Neural cell (in vitro differentiated cells): Measurements from ENCODE around the gene GCDH. TPM values are rescaled to one million over a fixed set of nuclear protein-coding genes. Genes with fewer than 3 reads are reported as not detected.

Experiments
- H2AFZ ChIP-seq: fragments of 200-600, 300-800 bp; sonication (generic), shearing (Covaris generic); 2 replicates; pipeline ENCODE4 v1.6.0; 2014; ENCODE audit warnings: low read depth, mild to moderate bottlenecking, antibody characterized with exemption, low read length, moderate library complexity
- H3F3A ChIP-seq: fragments of 200-600 bp; shearing (Covaris generic); 2 replicates; pipeline ENCODE4 v1.6.1; 2016; ENCODE audit warnings: mild to moderate bottlenecking, moderate library complexity, mixed read lengths, antibody characterized with exemption, low read length; ENCODE audit not compliant: insufficient read depth, poor library complexity, severe bottlenecking
- H3K27ac ChIP-seq: fragments of 200-600, 300-800 bp; sonication (generic), shearing (Covaris generic); 2 replicates; pipeline ENCODE4 v1.5.1; 2014; ENCODE audit warnings: mild to moderate bottlenecking, low read length, moderate library complexity
- H3K27me3 ChIP-seq: fragments of 300-800, 200-600 bp; sonication (generic), shearing (Covaris generic); 2 replicates; pipeline ENCODE4 v1.6.0; 2014; ENCODE audit warnings: mild to moderate bottlenecking, low read depth, low read length, moderate library complexity; ENCODE audit not compliant: insufficient read depth
- H3K36me3 ChIP-seq: fragments of 300-800, 200-600 bp; sonication (generic), shearing (Covaris generic); 2 replicates; pipeline ENCODE4 v1.5.1; 2014; ENCODE audit warnings: mild to moderate bottlenecking, antibody characterized with exemption, low read length, moderate library complexity; ENCODE audit not compliant: insufficient read depth
- H3K4me2 ChIP-seq: fragments of 300-800, 200-600 bp; sonication (generic), shearing (Covaris generic); 2 replicates; pipeline ENCODE4 v1.6.0; 2014; ENCODE audit warnings: mild to moderate bottlenecking, low read length
- H3K4me3 ChIP-seq: fragments of 300-800, 200-600 bp; sonication (generic), shearing (Covaris generic); 2 replicates; pipeline ENCODE4 v1.5.1; 2014; ENCODE audit warnings: mild to moderate bottlenecking, low read length, moderate library complexity
- H3K79me2 ChIP-seq: fragments of 200-600 bp; shearing (Covaris generic); replicated peaks from 2 replicates; pipeline ENCODE4 v1.6.0; 2014; ENCODE audit warnings: mild to moderate bottlenecking, low read length, moderate library complexity; ENCODE audit not compliant: insufficient read depth
- H3K9ac ChIP-seq: fragments of 300-800, 200-600 bp; sonication (generic), shearing (Covaris generic); 2 replicates; pipeline ENCODE4 v1.6.1; 2016; ENCODE audit warnings: mild to moderate bottlenecking, low read length, mixed read lengths
- H3K9me2 ChIP-seq: fragments of 200-600 bp; shearing (Covaris generic); 2 replicates; pipeline ENCODE4 v1.6.1; 2016; ENCODE audit warnings: mild to moderate bottlenecking, low read length, mixed read lengths; ENCODE audit not compliant: insufficient read depth
- H3K9me3 ChIP-seq: fragments of 200-600, 300-800 bp; sonication (generic), shearing (Covaris generic); 2 replicates; pipeline ENCODE4 v1.6.1; 2016; ENCODE audit warnings: mild to moderate bottlenecking, mixed run types, low read length, moderate library complexity, mixed read lengths
- H4K20me1 ChIP-seq: fragments of 200-600 bp; shearing (Covaris generic); 2 replicates; pipeline ENCODE4 v1.6.1; 2016; ENCODE audit warnings: mild to moderate bottlenecking, mixed run types; ENCODE audit not compliant: insufficient read depth
- EP300 ChIP-seq: fragments of 450-650 bp; conservative IDR thresholded peaks from 2 replicates; pipeline ENCODE4 v1.6.1; 2014; ENCODE audit warnings: antibody characterized with exemption, mild to moderate bottlenecking, moderate library complexity; ENCODE audit not compliant: poor library complexity, severe bottlenecking
- EZH2 ChIP-seq: fragments of 200-600, 300-800 bp; shearing (Covaris generic), sonication (generic); IDR thresholded peaks from 2 replicates; pipeline ENCODE4 v1.6.1; 2014; ENCODE audit warnings: antibody characterized with exemption, low read length, borderline replicate concordance, mild to moderate bottlenecking; ENCODE audit not compliant: insufficient read depth, poor library complexity, severe bottlenecking
- MXI1 ChIP-seq: fragments of 450-650 bp; conservative IDR thresholded peaks from 2 replicates; pipeline ENCODE4 v1.6.1; 2014; ENCODE audit warnings: antibody characterized with exemption, mild to moderate bottlenecking; ENCODE audit not compliant: poor library complexity, severe bottlenecking
- POLR2AphosphoS5 ChIP-seq: IDR thresholded peaks from 2 replicates; pipeline ENCODE4 v1.6.1; 2012
- RAD21 ChIP-seq: fragments of 450-650 bp; conservative IDR thresholded peaks from 2 replicates; pipeline ENCODE4 v1.6.1; 2014; ENCODE audit warnings: antibody characterized with exemption, mild to moderate bottlenecking, moderate library complexity
- SMC3 ChIP-seq: fragments of 450-650 bp; conservative IDR thresholded peaks from 2 replicates; pipeline ENCODE4 v1.6.1; 2014; ENCODE audit warnings: antibody characterized with exemption, mild to moderate bottlenecking, moderate library complexity; ENCODE audit not compliant: poor library complexity
- TAF1 ChIP-seq: IDR thresholded peaks from 2 replicates; pipeline ENCODE4 v1.6.1; 2012; ENCODE audit warnings: low read depth
- polyA plus RNA-seq: library from polyadenylated mRNA; depleted of rRNA; stranded (reverse); fragments of >200 nt; gene quantifications from 2 replicates; pipeline ENCODE4 v1.2.3, GENCODE V29; 2014
- TF ChIP-seq, protein P1 (sequence below): fragments of 450-650 bp; IDR thresholded peaks from 2 replicates; pipeline ENCODE4 v1.5.1; 2014; ENCODE audit warnings: antibody characterized with exemption, mild to moderate bottlenecking, moderate library complexity; ENCODE audit not compliant: poor library complexity, severe bottlenecking
- TF ChIP-seq, protein P2 (sequence below): IDR thresholded peaks from 2 replicates; pipeline ENCODE4 v1.6.1; 2012; ENCODE audit warnings: borderline replicate concordance

Gene GCDH
- polyA plus RNA-seq, 1 donor from 2014 or later = 35.4 TPM

DNA sequence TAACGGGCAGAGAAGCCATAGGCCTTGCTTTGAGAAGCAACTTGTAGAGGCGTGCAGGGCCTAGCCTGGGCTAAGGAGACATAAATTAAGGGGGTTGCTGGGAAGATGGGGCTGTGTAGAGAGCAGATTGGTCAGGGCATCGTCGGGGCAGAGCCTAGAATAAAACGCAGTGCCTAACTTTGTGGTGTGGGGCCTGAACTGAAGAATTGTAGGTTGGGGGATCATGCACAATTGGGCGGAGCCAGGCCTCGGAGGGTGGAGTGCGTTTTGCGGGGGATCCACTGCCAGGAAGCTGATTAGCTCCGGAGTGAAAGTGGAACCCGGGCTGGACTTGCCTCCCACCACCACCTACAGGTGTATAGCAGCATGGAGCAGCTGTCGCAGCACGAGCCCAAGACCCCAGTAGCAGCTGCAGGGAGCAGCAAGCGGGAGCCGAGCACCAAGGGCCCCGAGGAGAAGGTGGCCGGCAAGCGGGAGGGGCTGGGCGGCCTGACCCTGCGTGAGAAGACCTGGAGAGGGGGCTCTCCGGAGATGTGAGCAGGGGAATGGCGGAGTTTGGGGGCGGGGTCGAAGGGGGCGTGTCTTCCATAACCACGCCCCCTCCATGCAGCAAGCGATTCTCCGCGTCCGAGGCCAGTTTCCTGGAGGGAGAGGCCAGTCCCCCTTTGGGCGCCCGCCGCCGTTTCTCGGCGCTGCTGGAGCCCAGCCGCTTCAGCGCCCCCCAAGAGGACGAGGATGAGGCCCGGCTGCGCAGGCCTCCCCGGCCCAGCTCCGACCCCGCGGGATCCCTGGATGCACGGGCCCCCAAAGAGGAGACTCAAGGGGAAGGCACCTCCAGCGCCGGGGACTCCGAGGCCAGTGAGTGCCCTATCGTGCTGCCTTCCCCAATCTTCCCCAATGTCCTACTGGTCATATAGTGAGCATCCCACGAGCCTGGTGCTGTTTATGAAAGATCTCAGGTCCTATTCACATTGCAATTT is 23.6 kb upstream of the GCDH start:
- Histone ChIP-seq H3K36me3 (peaks cover 10% of the 10 kb centered on the region), H3K4me2 (no peak overlapping the region), H3F3A (no peaks in the 10 kb centered on the region), H3K27me3 (no peaks in the 10 kb centered on the region), H4K20me1 (no peaks in the 10 kb centered on the region), H3K27ac (no peak overlapping the region), H3K9ac (no peak overlapping the region), H3K9me2 (no peaks in the 10 kb centered on the region), H3K9me3 (no peaks in the 10 kb centered on the region), H3K4me3 (no peak overlapping the region), H2AFZ (no peak overlapping the region), H3K79me2 (no peaks in the 10 kb centered on the region)
- TF ChIP-seq RAD21 (no peak), MXI1 (no peak)
- TF ChIP-seq, protein P1, sequence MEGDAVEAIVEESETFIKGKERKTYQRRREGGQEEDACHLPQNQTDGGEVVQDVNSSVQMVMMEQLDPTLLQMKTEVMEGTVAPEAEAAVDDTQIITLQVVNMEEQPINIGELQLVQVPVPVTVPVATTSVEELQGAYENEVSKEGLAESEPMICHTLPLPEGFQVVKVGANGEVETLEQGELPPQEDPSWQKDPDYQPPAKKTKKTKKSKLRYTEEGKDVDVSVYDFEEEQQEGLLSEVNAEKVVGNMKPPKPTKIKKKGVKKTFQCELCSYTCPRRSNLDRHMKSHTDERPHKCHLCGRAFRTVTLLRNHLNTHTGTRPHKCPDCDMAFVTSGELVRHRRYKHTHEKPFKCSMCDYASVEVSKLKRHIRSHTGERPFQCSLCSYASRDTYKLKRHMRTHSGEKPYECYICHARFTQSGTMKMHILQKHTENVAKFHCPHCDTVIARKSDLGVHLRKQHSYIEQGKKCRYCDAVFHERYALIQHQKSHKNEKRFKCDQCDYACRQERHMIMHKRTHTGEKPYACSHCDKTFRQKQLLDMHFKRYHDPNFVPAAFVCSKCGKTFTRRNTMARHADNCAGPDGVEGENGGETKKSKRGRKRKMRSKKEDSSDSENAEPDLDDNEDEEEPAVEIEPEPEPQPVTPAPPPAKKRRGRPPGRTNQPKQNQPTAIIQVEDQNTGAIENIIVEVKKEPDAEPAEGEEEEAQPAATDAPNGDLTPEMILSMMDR = no peak

DNA sequence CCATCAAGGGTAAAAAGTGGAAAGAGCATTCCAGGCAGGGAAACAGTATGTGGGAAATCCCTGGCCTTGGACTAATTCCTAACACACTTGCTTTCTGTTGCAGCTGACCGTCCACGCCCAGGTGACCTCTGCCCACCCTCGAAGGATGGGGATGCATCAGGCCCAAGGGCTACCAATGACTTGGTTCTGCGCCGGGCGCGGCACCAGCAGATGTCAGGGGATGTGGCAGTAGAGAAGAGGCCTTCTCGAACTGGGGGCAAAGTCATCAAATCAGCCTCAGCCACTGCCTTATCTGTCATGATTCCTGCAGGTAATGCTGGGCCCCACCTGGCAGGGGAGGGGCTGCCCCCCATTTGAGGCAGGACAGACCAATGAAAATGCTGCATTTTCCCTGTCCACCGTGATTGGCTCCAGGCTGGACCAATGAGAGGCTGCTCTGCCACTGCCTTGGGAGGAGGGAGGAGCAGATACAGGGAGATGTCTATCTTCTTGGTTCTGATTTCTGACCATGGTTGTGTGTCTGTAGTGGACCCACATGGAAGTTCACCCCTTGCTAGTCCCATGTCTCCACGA is 22.3 kb upstream of the GCDH start:
- H3K9me2 ChIP-seq = no peaks in the 10 kb centered on the region
- H3K27me3 ChIP-seq = no peaks in the 10 kb centered on the region
- no peaks in the 10 kb centered on the region for H3F3A ChIP-seq
- TF ChIP-seq, protein P1 = no peak
- TF ChIP-seq TAF1 (no peak), POLR2AphosphoS5 (no peak), EZH2 (no peak), EP300 (no peak), RAD21 (no peak), SMC3 (no peak), MXI1 (no peak)
- TF ChIP-seq, protein P2, sequence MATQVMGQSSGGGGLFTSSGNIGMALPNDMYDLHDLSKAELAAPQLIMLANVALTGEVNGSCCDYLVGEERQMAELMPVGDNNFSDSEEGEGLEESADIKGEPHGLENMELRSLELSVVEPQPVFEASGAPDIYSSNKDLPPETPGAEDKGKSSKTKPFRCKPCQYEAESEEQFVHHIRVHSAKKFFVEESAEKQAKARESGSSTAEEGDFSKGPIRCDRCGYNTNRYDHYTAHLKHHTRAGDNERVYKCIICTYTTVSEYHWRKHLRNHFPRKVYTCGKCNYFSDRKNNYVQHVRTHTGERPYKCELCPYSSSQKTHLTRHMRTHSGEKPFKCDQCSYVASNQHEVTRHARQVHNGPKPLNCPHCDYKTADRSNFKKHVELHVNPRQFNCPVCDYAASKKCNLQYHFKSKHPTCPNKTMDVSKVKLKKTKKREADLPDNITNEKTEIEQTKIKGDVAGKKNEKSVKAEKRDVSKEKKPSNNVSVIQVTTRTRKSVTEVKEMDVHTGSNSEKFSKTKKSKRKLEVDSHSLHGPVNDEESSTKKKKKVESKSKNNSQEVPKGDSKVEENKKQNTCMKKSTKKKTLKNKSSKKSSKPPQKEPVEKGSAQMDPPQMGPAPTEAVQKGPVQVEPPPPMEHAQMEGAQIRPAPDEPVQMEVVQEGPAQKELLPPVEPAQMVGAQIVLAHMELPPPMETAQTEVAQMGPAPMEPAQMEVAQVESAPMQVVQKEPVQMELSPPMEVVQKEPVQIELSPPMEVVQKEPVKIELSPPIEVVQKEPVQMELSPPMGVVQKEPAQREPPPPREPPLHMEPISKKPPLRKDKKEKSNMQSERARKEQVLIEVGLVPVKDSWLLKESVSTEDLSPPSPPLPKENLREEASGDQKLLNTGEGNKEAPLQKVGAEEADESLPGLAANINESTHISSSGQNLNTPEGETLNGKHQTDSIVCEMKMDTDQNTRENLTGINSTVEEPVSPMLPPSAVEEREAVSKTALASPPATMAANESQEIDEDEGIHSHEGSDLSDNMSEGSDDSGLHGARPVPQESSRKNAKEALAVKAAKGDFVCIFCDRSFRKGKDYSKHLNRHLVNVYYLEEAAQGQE = no peak
- peaks cover 10% of the 10 kb centered on the region for H3K36me3 ChIP-seq
- H3K79me2 ChIP-seq = no peaks in the 10 kb centered on the region
- H3K9ac ChIP-seq = no peak overlapping the region
- no peak overlapping the region for H3K27ac ChIP-seq
- H3K9me3 ChIP-seq = no peaks in the 10 kb centered on the region
- H2AFZ ChIP-seq = no peak overlapping the region
- H3K4me3 ChIP-seq = no peak overlapping the region
- no peak overlapping the region for H3K4me2 ChIP-seq
- H4K20me1 ChIP-seq = no peaks in the 10 kb centered on the region
